ENCODE measurements around the gene RNF182.

GRCh38 chr6:13980534-13980933 is 55.8 kb downstream of the RNF182 start:
- TF ChIP-seq CTCF (IDR thresholded peaks at IDR 0.05 in 8 of 11, conservative IDR thresholded peaks at IDR 0.05 in 3 of 11) (no peak), POLR2A (IDR thresholded peaks at IDR 0.05) (no peak), POLR2AphosphoS5 (IDR thresholded peaks at IDR 0.05) (no peak)
